Measurements from ENCODE around the gene SLC41A1.
A peak's percentile ranks its signal among the peaks of the same experiment; 100 is the strongest.

SLC41A1 gene

DNA sequence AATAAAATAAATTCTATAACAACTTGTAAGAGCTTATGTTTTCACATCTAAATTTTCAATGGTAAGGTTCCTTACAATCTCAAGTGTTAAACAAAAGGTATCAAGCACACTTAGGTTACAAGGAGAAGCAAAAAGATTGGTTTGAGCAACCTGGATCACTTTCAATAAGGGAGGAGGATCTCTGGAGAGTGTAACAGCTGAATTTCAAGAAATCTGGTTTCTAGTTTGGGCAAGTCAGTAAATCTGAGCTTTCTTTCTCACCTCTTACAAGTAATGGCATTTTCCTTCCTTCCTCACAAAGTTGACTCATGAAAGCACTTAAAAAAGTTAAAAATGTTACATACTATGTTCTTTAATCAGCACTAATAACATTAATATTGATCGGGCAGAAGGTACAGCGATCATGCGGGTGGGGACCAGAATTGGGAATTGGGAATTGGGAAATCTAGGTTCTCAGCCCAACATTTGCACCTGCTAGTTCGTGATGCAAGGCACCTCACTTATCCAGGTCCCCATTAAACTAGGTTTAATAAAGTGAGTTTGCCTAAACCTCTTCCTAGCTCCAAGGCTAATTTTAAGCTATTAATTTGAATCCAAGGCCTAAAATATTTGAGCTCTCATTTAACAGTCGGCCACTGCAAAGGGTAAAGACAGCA lies 66.1 kb downstream of the SLC41A1 start:
- H3K4me3 ChIP-seq (ENCODE audit: low read length) = no peak overlapping the region
- H3K4me1 ChIP-seq (ENCODE audit: control insufficient read depth, insufficient read depth, low read length) = peaks cover 11% of the 10 kb centered on the region
- H3K9ac ChIP-seq (ENCODE audit: low read length) = peak overlapping the region; percentile 7
- H3K9me3 ChIP-seq (ENCODE audit: control insufficient read depth, low read length) = no peaks in the 10 kb centered on the region
- no peaks in the 10 kb centered on the region for H3K27me3 ChIP-seq (ENCODE audit: control insufficient read depth, insufficient read depth, low read length)
- no peaks in the 10 kb centered on the region for H3K36me3 ChIP-seq (ENCODE audit: control insufficient read depth, insufficient read depth, low read length)

GRCh38 chr1:205744403-205744802 lies 68.6 kb downstream of the SLC41A1 start:
- H3K4me3 ChIP-seq (ENCODE audit: low read length) = no peak overlapping the region
- no peaks in the 10 kb centered on the region for H3K27me3 ChIP-seq (ENCODE audit: control insufficient read depth, insufficient read depth, low read length)
- no peaks in the 10 kb centered on the region for H3K36me3 ChIP-seq (ENCODE audit: control insufficient read depth, insufficient read depth, low read length)
- no peak overlapping the region for H3K9ac ChIP-seq (ENCODE audit: low read length)
- peaks cover 6% of the 10 kb centered on the region for H3K4me1 ChIP-seq (ENCODE audit: control insufficient read depth, insufficient read depth, low read length)
- H3K9me3 ChIP-seq (ENCODE audit: control insufficient read depth, low read length) = no peaks in the 10 kb centered on the region

- H3K36me3 ChIP-seq (ENCODE audit: control insufficient read depth, insufficient read depth, low read length) = no peaks in the 10 kb centered on the region
- no peaks in the 10 kb centered on the region for H3K9me3 ChIP-seq (ENCODE audit: control insufficient read depth, low read length)
- H3K4me3 ChIP-seq (ENCODE audit: low read length) = no peak overlapping the region
- peaks cover 6% of the 10 kb centered on the region for H3K4me1 ChIP-seq (ENCODE audit: control insufficient read depth, insufficient read depth, low read length)
- no peaks in the 10 kb centered on the region for H3K27me3 ChIP-seq (ENCODE audit: control insufficient read depth, insufficient read depth, low read length)
- no peak overlapping the region for H3K9ac ChIP-seq (ENCODE audit: low read length)
Measured at GRCh38 chr1:205743977-205744376, 69.0 kb downstream of the SLC41A1 start.

GRCh38 chr1:205741681-205742080 lies 71.3 kb downstream of the SLC41A1 start:
- Histone ChIP-seq H3K36me3 (ENCODE audit: control insufficient read depth, insufficient read depth, low read length) (no peaks in the 10 kb centered on the region), H3K9me3 (ENCODE audit: control insufficient read depth, low read length) (no peaks in the 10 kb centered on the region), H3K9ac (ENCODE audit: low read length) (no peak overlapping the region), H3K4me3 (ENCODE audit: low read length) (no peak overlapping the region), H3K27me3 (ENCODE audit: control insufficient read depth, insufficient read depth, low read length) (no peaks in the 10 kb centered on the region), H3K4me1 (ENCODE audit: control insufficient read depth, insufficient read depth, low read length) (no peaks in the 10 kb centered on the region)

GRCh38 chr1:205739348-205740160 lies 73.4 kb downstream of the SLC41A1 start:
- H3K27me3 ChIP-seq (ENCODE audit: control insufficient read depth, insufficient read depth, low read length) = no peaks in the 10 kb centered on the region
- H3K9me3 ChIP-seq (ENCODE audit: control insufficient read depth, low read length) = no peaks in the 10 kb centered on the region
- no peak overlapping the region for H3K9ac ChIP-seq (ENCODE audit: low read length)
- H3K36me3 ChIP-seq (ENCODE audit: control insufficient read depth, insufficient read depth, low read length) = no peaks in the 10 kb centered on the region
- H3K4me3 ChIP-seq (ENCODE audit: low read length) = no peak overlapping the region
- H3K4me1 ChIP-seq (ENCODE audit: control insufficient read depth, insufficient read depth, low read length) = no peaks in the 10 kb centered on the region

Data from mucosa of stomach (tissue), 1 donor.